Keratinocyte (primary cell): ENCODE results near the gene ANOS1. TPM values are rescaled to one million over a fixed set of nuclear protein-coding genes. Genes with fewer than 3 reads are reported as not detected.

Experiments used
- DNase-seq: peaks from one replicate; pipeline ENCODE4 v3.0.0-alpha.2; 2011; ENCODE audit warnings: low read depth, missing footprints, low spot score
- FAIRE-seq: peaks from 2 replicates; lab custom pipeline; 2011; peaks lifted over from hg19 to GRCh38; lab: Jason Lieb, UNC
- H2AFZ ChIP-seq: 2 replicates; pipeline ENCODE4 v1.6.0; 2012; ENCODE audit warnings: low read length, control low read depth, inconsistent platforms; ENCODE audit not compliant: control insufficient read depth
- H3K27ac ChIP-seq: 2 replicates; pipeline ENCODE4 v1.5.1; 2011; ENCODE audit warnings: low read length; ENCODE audit not compliant: control insufficient read depth, insufficient read depth
- H3K27me3 ChIP-seq: 3 replicates; pipeline ENCODE4 v1.6.0; 2011; ENCODE audit warnings: low read length; ENCODE audit not compliant: control insufficient read depth, insufficient read depth; ENCODE audit errors: extremely low read depth
- H3K36me3 ChIP-seq, 2 experiments: 2 replicates in 1 of 2; 3 replicates in 1 of 2; pipeline ENCODE4 v1.5.1; 2011; ENCODE audit warnings: low read length in 2 of 2, mild to moderate bottlenecking in 1 of 2; ENCODE audit not compliant: control insufficient read depth in 2 of 2, insufficient read depth in 2 of 2; ENCODE audit errors: extremely low read depth in 1 of 2
- H3K4me1 ChIP-seq: 3 replicates; pipeline ENCODE4 v1.5.1; 2011; ENCODE audit warnings: low read length; ENCODE audit not compliant: control insufficient read depth, insufficient read depth; ENCODE audit errors: extremely low read depth
- H3K4me2 ChIP-seq: 3 replicates; pipeline ENCODE4 v1.6.0; 2011; ENCODE audit warnings: low read depth, low read length; ENCODE audit not compliant: control insufficient read depth, insufficient read depth; ENCODE audit errors: extremely low read depth
- H3K4me3 ChIP-seq, 3 experiments: fragments of 200-600 bp in 1 of 3; sonication (generic) in 1 of 3; 2 replicates in 2 of 3; 3 replicates in 1 of 3; pipeline ENCODE4 v1.5.1; 2011 to 2016; ENCODE audit warnings: low read length in 3 of 3, mild to moderate bottlenecking in 3 of 3, control low read depth in 2 of 3, inconsistent platforms in 1 of 3, low read depth in 1 of 3, mixed read lengths in 1 of 3, mixed run types in 1 of 3, moderate library complexity in 1 of 3; ENCODE audit not compliant: control insufficient read depth in 2 of 3, insufficient read depth in 2 of 3; ENCODE audit errors: extremely low read depth in 1 of 3
- H3K79me2 ChIP-seq: 2 replicates; pipeline ENCODE4 v1.6.0; 2012; ENCODE audit warnings: low read length; ENCODE audit not compliant: control insufficient read depth, insufficient read depth
- H3K9ac ChIP-seq: 3 replicates; pipeline ENCODE4 v1.6.0; 2011; ENCODE audit warnings: low read length; ENCODE audit not compliant: control insufficient read depth, insufficient read depth; ENCODE audit errors: extremely low read depth
- H3K9me1 ChIP-seq: 3 replicates; pipeline ENCODE4 v1.6.0; 2011; ENCODE audit warnings: low read length; ENCODE audit not compliant: control insufficient read depth, insufficient read depth; ENCODE audit errors: extremely low read depth
- H3K9me3 ChIP-seq: 2 replicates; pipeline ENCODE4 v1.5.1; 2012; ENCODE audit warnings: low read depth, low read length; ENCODE audit not compliant: control insufficient read depth
- H4K20me1 ChIP-seq: 3 replicates; pipeline ENCODE4 v1.6.0; 2011; ENCODE audit warnings: low read length; ENCODE audit not compliant: control insufficient read depth, insufficient read depth; ENCODE audit errors: extremely low read depth
- EZH2 ChIP-seq: IDR thresholded peaks from one replicate; pipeline ENCODE4 v1.6.1; 2012; ENCODE audit warnings: inconsistent platforms, mild to moderate bottlenecking, low read length, moderate library complexity
- dilution Hi-C: fragments of 300-500 bp; cut with MboI; formaldehyde crosslinking; loops from one replicate; pipeline ENCODE4 v1.7.0; 2020; ENCODE audit warnings: low sequenced_read_pairs; ENCODE audit not compliant: extremely low pct_ligation_motif_present
- polyA plus RNA-seq, 5 experiments: library from polyadenylated mRNA; depleted of rRNA in 3 of 5; stranded (reverse) in 3 of 5; stranded (forward) in 1 of 5; unstranded in 1 of 5; fragments of >200 nt; gene quantifications; 1 replicate in 1 of 5; 2 replicates in 3 of 5; 3 replicates in 1 of 5; pipeline versions ENCODE4 v1.2.1 to v1.2.3, GENCODE V29; 2011 to 2012; ENCODE audit warnings: missing spikeins in 2 of 5, low read depth in 1 of 5, low replicate concordance in 1 of 5
- TF ChIP-seq, protein P1 (sequence below), 3 experiments: IDR thresholded peaks in 1 of 3; conservative IDR thresholded peaks in 1 of 3; optimal IDR thresholded peaks in 1 of 3; 2 replicates in 2 of 3; 3 replicates in 1 of 3; pipeline versions ENCODE3 to v1.5.1; 2011; ENCODE audit warnings: low read length in 3 of 3, mild to moderate bottlenecking in 3 of 3, moderate library complexity in 2 of 3, control low read depth in 1 of 3, inconsistent platforms in 1 of 3; ENCODE audit not compliant: insufficient read depth in 2 of 3; ENCODE audit errors: extremely low read depth in 1 of 3

Gene ANOS1
- polyA plus RNA-seq, 1 donor (not counting 4 experiments of a cell fraction or from before 2014, with no cell fraction given), result 4.0 TPM

DNA sequence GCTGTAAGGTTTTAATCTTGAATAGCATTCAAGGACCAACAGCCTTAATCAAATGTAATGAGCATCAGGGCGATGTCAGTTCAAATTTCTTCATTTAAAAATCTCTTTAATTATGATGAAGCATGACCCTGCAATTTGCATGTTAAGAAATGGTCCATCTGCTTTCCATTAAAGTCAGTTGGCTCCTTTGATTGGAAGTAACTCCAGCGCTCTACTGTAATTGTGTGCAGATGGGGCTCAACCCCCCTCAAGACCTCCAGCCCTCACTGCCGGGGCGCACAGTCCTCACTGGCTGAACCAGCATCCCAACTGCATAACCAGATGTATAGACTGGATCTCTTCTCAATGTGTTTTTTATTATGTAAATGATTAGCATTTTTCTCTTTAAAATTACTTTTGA, 140.4 kb downstream of the ANOS1 start:
- no peak for TF ChIP-seq EZH2
- TF ChIP-seq, protein P1, sequence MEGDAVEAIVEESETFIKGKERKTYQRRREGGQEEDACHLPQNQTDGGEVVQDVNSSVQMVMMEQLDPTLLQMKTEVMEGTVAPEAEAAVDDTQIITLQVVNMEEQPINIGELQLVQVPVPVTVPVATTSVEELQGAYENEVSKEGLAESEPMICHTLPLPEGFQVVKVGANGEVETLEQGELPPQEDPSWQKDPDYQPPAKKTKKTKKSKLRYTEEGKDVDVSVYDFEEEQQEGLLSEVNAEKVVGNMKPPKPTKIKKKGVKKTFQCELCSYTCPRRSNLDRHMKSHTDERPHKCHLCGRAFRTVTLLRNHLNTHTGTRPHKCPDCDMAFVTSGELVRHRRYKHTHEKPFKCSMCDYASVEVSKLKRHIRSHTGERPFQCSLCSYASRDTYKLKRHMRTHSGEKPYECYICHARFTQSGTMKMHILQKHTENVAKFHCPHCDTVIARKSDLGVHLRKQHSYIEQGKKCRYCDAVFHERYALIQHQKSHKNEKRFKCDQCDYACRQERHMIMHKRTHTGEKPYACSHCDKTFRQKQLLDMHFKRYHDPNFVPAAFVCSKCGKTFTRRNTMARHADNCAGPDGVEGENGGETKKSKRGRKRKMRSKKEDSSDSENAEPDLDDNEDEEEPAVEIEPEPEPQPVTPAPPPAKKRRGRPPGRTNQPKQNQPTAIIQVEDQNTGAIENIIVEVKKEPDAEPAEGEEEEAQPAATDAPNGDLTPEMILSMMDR (optimal IDR thresholded peaks at IDR 0.05 in 1 of 3, IDR thresholded peaks at IDR 0.05 in 1 of 3, conservative IDR thresholded peaks at IDR 0.05 in 1 of 3; ENCODE audit: extremely low read depth in 1 of 3, insufficient read depth in 2 of 3, low read length in 3 of 3), result no peak
- H3K9me1 ChIP-seq, result no peaks in the 10 kb centered on the region
- FAIRE-seq (no peak), DNase-seq (no peak)
- no peaks in the 10 kb centered on the region for H3K79me2 ChIP-seq
- H3K27me3 ChIP-seq, result no peaks in the 10 kb centered on the region
- H3K4me1 ChIP-seq, result no peaks in the 10 kb centered on the region
- dilution Hi-C loops, result no loop called here
- H3K4me2 ChIP-seq, result no peak overlapping the region
- no peaks in the 10 kb centered on the region for H3K36me3 ChIP-seq
- no peak overlapping the region for H2AFZ ChIP-seq
- H3K27ac ChIP-seq, result no peak overlapping the region
- no peaks in the 10 kb centered on the region for H3K9me3 ChIP-seq
- H4K20me1 ChIP-seq, result no peaks in the 10 kb centered on the region
- H3K4me3 ChIP-seq, result no peak overlapping the region
- H3K9ac ChIP-seq, result no peak overlapping the region

DNA sequence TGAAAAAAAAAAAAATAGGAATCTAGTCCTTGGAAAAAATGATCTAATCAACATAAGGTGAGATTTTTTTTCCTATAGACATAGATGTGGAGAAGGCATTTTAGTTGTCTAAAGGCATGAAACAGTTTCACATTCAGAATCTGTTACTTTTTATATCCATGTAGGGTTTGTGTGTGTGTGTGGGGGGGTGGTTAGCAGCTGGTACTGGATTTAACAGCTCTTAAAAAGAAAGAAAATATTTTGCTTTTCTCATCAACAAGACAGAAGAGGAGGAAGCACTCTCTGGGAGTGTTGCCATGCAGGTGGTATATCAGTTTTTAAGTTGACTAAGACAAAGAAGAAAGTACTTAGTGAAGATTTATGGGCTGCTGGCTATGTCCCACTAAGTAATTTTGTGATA, 145.0 kb downstream of the ANOS1 start:
- DNase-seq (no peak), FAIRE-seq (no peak)
- Histone ChIP-seq H3K9ac (no peak overlapping the region), H3K27ac (no peak overlapping the region), H3K79me2 (no peaks in the 10 kb centered on the region), H3K9me1 (no peaks in the 10 kb centered on the region), H3K9me3 (no peaks in the 10 kb centered on the region), H3K4me1 (no peaks in the 10 kb centered on the region), H3K36me3 (no peaks in the 10 kb centered on the region), H2AFZ (no peak overlapping the region), H4K20me1 (no peaks in the 10 kb centered on the region), H3K27me3 (no peaks in the 10 kb centered on the region), H3K4me2 (no peak overlapping the region), H3K4me3 (no peak overlapping the region)
- dilution Hi-C loops, result no loop called here
- TF ChIP-seq EZH2, result no peak
- TF ChIP-seq, protein P1 (optimal IDR thresholded peaks at IDR 0.05 in 1 of 3, IDR thresholded peaks at IDR 0.05 in 1 of 3, conservative IDR thresholded peaks at IDR 0.05 in 1 of 3; ENCODE audit: extremely low read depth in 1 of 3, insufficient read depth in 2 of 3, low read length in 3 of 3), result no peak
